Astrocyte of the cerebellum (primary cell): ENCODE measurements around the gene NFILZ.

Source experiments
- DNase-seq: peaks from one replicate; pipeline ENCODE4 v3.0.0-alpha.2; 2011; ENCODE audit warnings: low read depth
- H3K4me3 ChIP-seq: 2 replicates; pipeline ENCODE4 v1.5.1; 2011; ENCODE audit warnings: mild to moderate bottlenecking, low read depth, low read length, moderate library complexity
- in situ Hi-C: cut with HindIII; loops from 2 replicates; pipeline ENCODE4 v1.10.0; 2017; ENCODE audit warnings: low sequenced_read_pairs
- TF ChIP-seq, protein P1 (sequence below): IDR thresholded peaks from 2 replicates; pipeline ENCODE4 v1.5.1; 2012; ENCODE audit warnings: low read length, low read depth, moderate library complexity, mild to moderate bottlenecking; ENCODE audit errors: missing control alignments

The NFILZ gene

DNA sequence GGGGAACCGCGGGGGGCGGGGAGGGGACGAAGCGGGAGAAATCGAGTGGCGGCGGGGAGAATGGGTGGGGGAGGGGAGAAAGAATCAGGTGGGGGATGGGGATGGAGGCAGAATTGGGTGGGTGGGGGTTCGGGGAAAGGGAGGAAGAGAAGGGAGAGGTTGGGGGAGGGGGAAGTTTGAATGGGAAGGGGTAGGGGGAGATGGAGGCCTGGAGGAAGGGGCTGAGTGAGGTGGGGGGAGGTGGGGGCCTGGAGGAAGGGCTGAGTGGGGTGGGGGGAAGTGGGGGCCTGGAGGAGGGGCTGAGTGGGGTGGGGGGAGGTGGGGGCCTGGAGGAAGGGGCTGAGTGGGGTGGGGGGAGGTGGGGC is 19.5 kb upstream of the NFILZ start:
- in situ Hi-C loops = no loop called here
- peak overlapping the region; percentile 97 for H3K4me3 ChIP-seq
- TF ChIP-seq, protein P1, sequence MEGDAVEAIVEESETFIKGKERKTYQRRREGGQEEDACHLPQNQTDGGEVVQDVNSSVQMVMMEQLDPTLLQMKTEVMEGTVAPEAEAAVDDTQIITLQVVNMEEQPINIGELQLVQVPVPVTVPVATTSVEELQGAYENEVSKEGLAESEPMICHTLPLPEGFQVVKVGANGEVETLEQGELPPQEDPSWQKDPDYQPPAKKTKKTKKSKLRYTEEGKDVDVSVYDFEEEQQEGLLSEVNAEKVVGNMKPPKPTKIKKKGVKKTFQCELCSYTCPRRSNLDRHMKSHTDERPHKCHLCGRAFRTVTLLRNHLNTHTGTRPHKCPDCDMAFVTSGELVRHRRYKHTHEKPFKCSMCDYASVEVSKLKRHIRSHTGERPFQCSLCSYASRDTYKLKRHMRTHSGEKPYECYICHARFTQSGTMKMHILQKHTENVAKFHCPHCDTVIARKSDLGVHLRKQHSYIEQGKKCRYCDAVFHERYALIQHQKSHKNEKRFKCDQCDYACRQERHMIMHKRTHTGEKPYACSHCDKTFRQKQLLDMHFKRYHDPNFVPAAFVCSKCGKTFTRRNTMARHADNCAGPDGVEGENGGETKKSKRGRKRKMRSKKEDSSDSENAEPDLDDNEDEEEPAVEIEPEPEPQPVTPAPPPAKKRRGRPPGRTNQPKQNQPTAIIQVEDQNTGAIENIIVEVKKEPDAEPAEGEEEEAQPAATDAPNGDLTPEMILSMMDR = no peak
- no peak for DNase-seq

DNA sequence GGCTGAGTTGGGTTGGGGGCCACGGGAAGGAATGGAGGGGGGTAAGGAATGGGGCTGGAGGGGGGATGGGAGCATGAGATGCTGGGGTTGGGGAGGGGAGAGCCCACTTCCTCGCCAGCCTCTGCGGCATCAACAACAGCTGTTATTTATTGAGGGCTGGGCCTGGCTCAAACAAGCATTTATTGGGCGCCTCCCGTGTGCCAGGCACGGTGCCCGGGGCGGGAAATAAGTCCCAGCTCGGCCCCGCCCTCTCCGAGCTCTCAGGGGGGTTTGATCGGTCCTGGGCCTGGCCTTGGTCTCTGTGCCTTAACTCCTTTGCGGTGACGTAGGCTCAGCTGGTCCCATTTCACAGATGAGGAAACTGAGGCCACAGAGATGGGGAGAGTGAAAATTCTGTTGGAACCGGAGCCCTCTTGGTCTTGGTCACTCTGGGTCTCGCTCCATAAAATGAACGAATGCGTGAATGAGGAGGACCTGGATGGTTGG is 19.0 kb upstream of the NFILZ start:
- no peak overlapping the region for H3K4me3 ChIP-seq
- TF ChIP-seq, protein P1 = no peak
- DNase-seq = no peak
- in situ Hi-C loops = no loop called here

DNA sequence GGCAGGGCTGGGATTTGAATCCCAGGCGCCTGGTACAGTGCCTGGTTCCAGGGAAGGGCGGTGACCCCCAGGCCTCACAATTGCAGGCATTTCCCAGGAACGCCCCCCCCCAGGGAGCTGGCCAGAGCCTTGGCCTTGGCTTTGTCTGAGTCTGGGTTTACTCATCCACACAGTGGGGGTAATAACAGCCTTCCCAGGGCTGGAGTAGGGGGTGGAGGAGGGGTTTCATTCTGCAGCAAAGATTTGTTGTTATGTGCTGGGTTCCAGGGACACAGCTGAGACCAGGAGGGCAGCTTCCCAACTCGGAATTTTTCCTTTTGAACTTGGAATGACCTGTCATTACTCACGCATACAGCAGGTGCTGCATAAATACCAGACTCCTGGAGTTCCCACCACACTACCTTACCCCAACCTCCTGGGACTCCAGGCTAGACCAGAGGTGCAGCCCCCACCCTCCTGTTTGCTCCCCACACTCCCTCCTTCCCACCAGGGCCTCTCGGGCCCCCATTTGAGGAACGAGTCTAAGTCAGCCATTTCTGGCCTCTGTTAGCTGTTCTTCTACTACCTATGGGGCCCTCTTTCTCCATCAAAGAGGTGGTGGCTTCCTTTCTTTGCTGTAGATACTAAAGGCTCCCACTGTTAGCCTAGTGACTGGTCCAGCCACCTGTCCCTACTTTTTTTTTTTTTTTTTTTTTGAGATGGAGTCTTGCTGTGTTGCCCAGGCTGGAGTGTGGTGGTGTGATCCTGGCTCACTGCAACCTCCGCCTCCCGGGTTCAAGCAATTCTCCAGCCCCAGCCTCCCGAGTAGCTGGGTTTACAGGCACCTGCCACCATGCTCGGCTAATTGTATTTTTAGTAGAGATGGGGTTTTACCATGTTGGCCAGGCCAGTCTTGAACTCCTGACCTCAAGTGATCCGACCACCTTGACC is 18.3 kb upstream of the NFILZ start:
- DNase-seq = peak; percentile 94
- in situ Hi-C loops = no loop called here
- TF ChIP-seq, protein P1 = no peak
- H3K4me3 ChIP-seq = no peak overlapping the region

DNA sequence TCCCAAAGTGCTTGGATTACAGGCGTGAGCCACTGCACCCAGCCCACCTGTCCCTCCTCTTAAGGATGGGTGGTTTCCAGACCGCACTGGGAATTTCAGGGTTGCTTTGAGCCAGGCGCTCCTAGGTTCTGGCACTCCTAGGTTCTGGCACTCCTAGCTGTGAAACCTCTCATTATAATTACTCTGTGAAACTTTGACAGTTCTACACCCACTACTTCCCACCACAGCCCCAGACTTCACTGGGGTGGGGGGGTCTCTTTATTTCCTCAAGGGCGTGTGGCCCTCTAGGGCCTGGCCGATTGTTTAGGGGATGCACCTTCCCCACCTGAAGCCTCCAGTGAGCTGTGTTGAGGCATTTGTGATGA is 17.6 kb upstream of the NFILZ start:
- no peak for DNase-seq
- in situ Hi-C loops = no loop called here
- TF ChIP-seq, protein P1 = no peak
- no peak overlapping the region for H3K4me3 ChIP-seq

DNA sequence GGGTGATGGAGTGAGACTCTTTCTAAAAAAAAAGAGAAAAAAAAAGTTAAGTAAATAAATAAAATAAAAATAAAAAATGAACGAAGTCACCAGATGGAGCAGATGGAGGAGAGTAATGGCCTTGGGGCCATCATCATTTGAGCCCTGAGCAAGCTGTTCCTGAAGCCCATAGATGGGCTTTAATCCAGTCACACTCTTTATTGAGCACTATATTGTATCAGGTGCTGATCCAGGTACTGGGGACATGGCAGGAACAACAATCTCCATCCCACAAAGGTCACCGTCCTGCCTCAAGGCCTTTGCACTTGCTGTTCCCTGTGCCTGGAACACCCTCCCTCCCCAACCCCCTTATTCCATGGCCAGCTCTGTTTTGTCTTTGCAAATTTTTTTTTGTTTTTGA is 16.0 kb upstream of the NFILZ start:
- TF ChIP-seq, protein P1 = no peak
- no peak overlapping the region for H3K4me3 ChIP-seq
- DNase-seq = no peak
- in situ Hi-C loops = no loop called here

DNA sequence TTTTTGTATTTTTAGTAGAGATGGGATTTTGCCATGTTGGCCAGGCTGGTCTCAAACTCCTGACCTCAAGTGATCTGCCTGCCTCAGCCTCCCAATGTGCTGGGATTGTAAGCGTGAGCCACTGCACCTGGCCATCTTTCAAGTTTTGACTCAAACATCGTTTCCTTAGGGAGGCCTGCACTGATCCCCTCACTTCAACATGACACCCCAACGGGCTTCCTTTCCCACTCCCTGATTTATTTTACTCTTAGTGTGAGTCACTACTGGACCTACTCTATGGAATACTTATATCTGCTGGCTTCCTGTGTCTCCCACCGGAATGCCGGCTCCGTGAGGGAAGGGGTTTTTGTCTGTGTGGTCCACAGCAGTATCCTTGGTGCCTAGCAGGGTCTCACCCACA is 15.4 kb upstream of the NFILZ start:
- no peak for DNase-seq
- no peak overlapping the region for H3K4me3 ChIP-seq
- in situ Hi-C loops = no loop called here
- TF ChIP-seq, protein P1 = no peak
